Thymus (tissue), 11 donors: ENCODE data around the gene ATP2C2. TPM values are rescaled to one million over a fixed set of nuclear protein-coding genes. Genes with fewer than 3 reads are reported as not detected.

Experiments used
- DNase-seq, 9 donors: peaks; one replicate each; pipeline ENCODE4 v3.0.0-alpha.2; 2013; ENCODE audit warnings: low spot score in 9 of 9, low read depth in 6 of 9, missing footprints in 1 of 9
- H3K27ac ChIP-seq, 2 donors: one replicate each; pipeline ENCODE4 v1.5.1; 2013; ENCODE audit warnings: control low read depth in 1 of 2, low read depth in 1 of 2, low read length in 1 of 2, mild to moderate bottlenecking in 1 of 2, moderate library complexity in 1 of 2
- H3K27me3 ChIP-seq, 2 donors: one replicate each; pipeline ENCODE4 v1.5.1; 2013; ENCODE audit warnings: low read length in 1 of 2; ENCODE audit not compliant: control insufficient read depth in 2 of 2, insufficient read depth in 1 of 2
- H3K36me3 ChIP-seq, 2 donors: one replicate each; pipeline ENCODE4 v1.5.1; 2013; ENCODE audit warnings: low read length in 1 of 2, mild to moderate bottlenecking in 1 of 2, moderate library complexity in 1 of 2; ENCODE audit not compliant: control insufficient read depth in 2 of 2, insufficient read depth in 2 of 2
- H3K4me1 ChIP-seq, 2 donors: one replicate each; pipeline ENCODE4 v1.5.1; 2013; ENCODE audit warnings: low read length in 2 of 2; ENCODE audit not compliant: control insufficient read depth in 2 of 2, insufficient read depth in 2 of 2
- H3K4me3 ChIP-seq, 2 donors: one replicate each; pipeline ENCODE4 v1.5.1; 2013; ENCODE audit warnings: low read length in 2 of 2, control low read depth in 1 of 2, mild to moderate bottlenecking in 1 of 2
- H3K9me3 ChIP-seq, 2 donors: one replicate each; pipeline ENCODE4 v1.5.1; 2013; ENCODE audit warnings: low read length in 1 of 2, mild to moderate bottlenecking in 1 of 2; ENCODE audit not compliant: control insufficient read depth in 2 of 2, insufficient read depth in 1 of 2
- WGBS: extraction: QIAGEN DNeasy Blood & Tissue Kit; methylation state at CpG from one replicate; pipeline ENCODE4 v1.1.7; 2013; 5-methylcytosine and 5-hydroxymethylcytosine counted together
- polyA plus RNA-seq: library from polyadenylated mRNA; stranded (reverse); fragments of 200-250 nt; gene quantifications from one replicate; pipeline ENCODE4 v1.2.3, GENCODE V29; 2013
- total RNA-seq: library from RNA; stranded (reverse); fragments of 120-200 nt; gene quantifications from one replicate; pipeline ENCODE4 v1.2.4, GENCODE V29; 2013
- donor health status: healthy.

The ATP2C2 gene
- total and polyA plus RNA-seq, 2 donors: 0.38 to 0.94 TPM

DNA sequence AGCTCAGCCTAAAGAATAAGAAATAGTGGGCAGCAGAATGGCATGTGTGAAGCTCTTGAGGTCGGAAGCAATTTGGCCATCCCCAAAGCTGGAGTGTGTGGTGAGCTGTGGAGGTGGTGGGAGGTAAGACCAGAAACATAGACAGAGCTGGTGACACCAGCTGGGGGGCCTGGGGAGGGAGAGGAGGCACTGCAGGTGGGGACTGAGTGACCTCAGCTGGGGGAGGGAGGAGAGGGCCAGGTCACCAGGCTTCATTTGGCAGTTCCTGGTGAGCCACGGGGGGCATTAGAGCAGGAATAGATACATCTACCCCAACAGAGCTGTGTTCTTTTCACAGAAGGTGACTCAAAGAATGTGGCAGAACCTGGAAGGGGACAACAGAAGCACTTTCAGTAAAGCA lies 41.8 kb upstream of the ATP2C2 start:
- Histone ChIP-seq H3K36me3 (no peaks in the 10 kb centered on the region), H3K27me3 (no peaks in the 10 kb centered on the region), H3K27ac (no peak overlapping the region), H3K4me3 (no peak overlapping the region), H3K4me1 (no peaks in the 10 kb centered on the region), H3K9me3 (no peaks in the 10 kb centered on the region)
- no peak for DNase-seq
- WGBS: 91% methylated on average over 2 of the region's 2 CpGs

DNA sequence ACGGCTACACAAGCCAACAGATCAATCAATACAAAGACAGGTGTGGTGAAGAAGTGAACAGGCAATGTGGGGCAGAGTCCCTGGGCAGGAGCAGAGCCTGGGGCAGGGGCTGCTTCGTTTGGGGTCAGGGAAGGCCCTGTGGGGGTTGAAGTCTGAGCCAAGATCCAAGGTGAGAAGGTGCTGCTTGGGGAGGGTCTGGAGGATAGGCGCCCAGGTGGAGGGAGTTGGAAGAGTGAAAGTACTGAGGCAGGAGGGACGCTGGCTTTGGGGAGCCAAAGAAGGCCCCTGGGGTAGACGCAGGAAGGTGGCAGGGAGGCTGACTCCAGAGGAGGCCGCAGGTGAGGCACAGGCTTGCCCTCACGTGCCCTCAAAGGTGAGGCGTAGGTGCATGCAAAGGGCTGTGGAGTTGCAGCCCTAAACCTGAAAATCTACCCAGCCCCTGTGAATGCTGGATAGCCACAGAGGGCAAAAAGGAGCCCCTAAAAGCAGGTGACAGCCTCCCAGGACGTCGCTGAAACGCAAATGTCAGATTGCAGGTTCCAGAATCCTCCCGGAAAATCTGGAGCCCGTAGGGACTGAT lies 40.3 kb upstream of the ATP2C2 start:
- H3K9me3 ChIP-seq: no peaks in the 10 kb centered on the region
- H3K27me3 ChIP-seq: no peaks in the 10 kb centered on the region
- no peaks in the 10 kb centered on the region for H3K36me3 ChIP-seq
- no peak for DNase-seq
- no peak overlapping the region for H3K27ac ChIP-seq
- no peaks in the 10 kb centered on the region for H3K4me1 ChIP-seq
- 93% methylated on average over 13 of the region's 13 CpGs for WGBS
- no peak overlapping the region for H3K4me3 ChIP-seq

- 95% methylated on average over 8 of the region's 8 CpGs for WGBS
- H3K9me3 ChIP-seq: no peaks in the 10 kb centered on the region
- H3K27ac ChIP-seq: no peak overlapping the region
- no peak overlapping the region for H3K4me3 ChIP-seq
- no peaks in the 10 kb centered on the region for H3K27me3 ChIP-seq
- H3K4me1 ChIP-seq: no peaks in the 10 kb centered on the region
- DNase-seq: no peak
- H3K36me3 ChIP-seq: no peaks in the 10 kb centered on the region
Observed at GRCh38 chr16:84329016-84329415, 39.3 kb upstream of the ATP2C2 start.

DNA sequence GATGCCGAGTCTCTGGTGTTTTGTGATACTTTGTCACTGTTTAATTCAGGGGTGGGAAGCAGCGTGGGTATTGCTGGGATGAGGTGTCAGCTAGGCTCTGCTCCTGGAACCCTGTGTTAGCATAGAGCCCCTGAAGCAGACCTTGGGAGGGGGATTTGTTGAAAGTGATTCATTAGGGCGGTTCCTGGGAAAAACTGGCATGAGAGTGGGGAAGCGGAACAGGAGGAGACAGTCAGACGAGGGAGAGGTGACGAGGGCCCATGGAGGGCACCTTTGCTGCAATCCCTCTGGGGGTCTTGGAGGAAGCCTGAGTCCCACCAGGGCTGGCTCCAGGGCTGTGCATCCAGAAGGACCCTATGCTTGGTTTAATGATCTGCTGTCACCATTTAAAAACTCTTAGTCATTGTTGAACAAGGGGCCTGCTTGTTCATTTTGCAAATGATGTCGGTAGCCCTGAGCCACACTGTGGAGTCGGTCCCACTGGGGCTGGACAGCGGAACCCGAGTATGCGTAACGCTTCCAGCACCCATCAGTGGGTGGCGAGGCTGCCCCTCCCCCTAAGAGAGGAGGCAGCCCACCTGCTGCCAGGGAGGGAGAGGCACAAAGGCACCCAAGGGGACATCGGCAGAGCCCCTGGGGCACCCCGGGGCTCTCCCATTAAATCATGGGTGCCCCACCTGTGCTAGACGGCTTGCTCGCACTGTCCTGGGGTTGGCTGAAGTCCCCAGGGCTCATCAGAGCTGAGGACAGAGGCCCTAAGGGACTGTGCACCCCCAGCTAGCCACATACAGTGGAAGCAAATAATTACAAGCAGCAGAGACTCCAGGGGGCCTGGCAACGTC lies 38.3 kb upstream of the ATP2C2 start:
- H3K4me3 ChIP-seq: no peak overlapping the region
- WGBS: 91% methylated on average over 18 of the region's 18 CpGs
- no peaks in the 10 kb centered on the region for H3K27me3 ChIP-seq
- no peak overlapping the region for H3K27ac ChIP-seq
- no peak for DNase-seq
- no peaks in the 10 kb centered on the region for H3K36me3 ChIP-seq
- no peaks in the 10 kb centered on the region for H3K9me3 ChIP-seq
- H3K4me1 ChIP-seq: no peaks in the 10 kb centered on the region

GRCh38 chr16:84330685-84331050 lies 37.7 kb upstream of the ATP2C2 start:
- no peak overlapping the region for H3K27ac ChIP-seq
- DNase-seq: no peak
- 97% methylated on average over 5 of the region's 5 CpGs for WGBS
- no peaks in the 10 kb centered on the region for H3K36me3 ChIP-seq
- H3K4me3 ChIP-seq: no peak overlapping the region
- no peaks in the 10 kb centered on the region for H3K27me3 ChIP-seq
- H3K4me1 ChIP-seq: no peaks in the 10 kb centered on the region
- H3K9me3 ChIP-seq: no peaks in the 10 kb centered on the region

- no peak for DNase-seq
- Histone ChIP-seq H3K4me1 (no peaks in the 10 kb centered on the region), H3K9me3 (no peaks in the 10 kb centered on the region), H3K4me3 (no peak overlapping the region), H3K36me3 (no peaks in the 10 kb centered on the region), H3K27me3 (no peaks in the 10 kb centered on the region), H3K27ac (no peak overlapping the region)
- WGBS: 93% methylated on average over 17 of the region's 17 CpGs
Observed at GRCh38 chr16:84331998-84332780, 36.1 kb upstream of the ATP2C2 start.

DNA sequence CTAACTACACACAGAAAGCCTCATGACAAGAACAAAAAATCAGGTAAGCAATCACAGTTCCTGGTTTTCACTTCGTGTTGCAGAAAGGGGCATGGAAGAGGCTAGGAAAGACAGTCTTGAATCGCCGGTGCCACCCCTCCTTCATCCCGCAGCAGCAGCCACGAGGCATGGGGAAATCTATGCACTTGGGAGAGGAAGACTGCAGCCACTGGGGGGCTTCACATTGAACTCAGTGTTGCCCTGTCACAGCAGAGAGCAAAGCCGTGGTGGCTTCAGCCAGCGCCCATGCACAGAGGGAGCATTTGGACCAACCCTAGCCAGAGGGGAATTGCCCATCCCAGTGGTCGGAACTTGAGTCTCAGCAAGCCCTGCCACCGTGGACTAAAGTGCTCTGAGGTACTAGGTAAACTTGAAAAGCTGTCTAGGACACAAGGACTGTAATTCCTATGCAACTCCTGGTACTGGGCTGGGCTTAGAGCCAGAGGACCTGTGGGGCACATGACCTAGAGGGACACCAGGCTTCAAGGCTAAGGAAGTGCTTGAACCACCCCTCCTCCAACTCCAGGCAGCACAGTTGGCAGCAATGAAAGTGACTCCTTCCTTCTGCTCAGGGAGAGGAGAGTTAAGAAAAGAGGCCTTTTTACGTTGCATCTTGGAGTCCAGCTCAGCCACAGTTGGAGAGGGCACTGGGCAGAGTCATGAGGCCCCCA lies 35.2 kb upstream of the ATP2C2 start:
- no peaks in the 10 kb centered on the region for H3K36me3 ChIP-seq
- H3K4me1 ChIP-seq: no peaks in the 10 kb centered on the region
- H3K9me3 ChIP-seq: no peaks in the 10 kb centered on the region
- 88% methylated on average over 10 of the region's 10 CpGs for WGBS
- H3K27ac ChIP-seq: no peak overlapping the region
- H3K27me3 ChIP-seq: no peaks in the 10 kb centered on the region
- H3K4me3 ChIP-seq: no peak overlapping the region
- no peak for DNase-seq

DNA sequence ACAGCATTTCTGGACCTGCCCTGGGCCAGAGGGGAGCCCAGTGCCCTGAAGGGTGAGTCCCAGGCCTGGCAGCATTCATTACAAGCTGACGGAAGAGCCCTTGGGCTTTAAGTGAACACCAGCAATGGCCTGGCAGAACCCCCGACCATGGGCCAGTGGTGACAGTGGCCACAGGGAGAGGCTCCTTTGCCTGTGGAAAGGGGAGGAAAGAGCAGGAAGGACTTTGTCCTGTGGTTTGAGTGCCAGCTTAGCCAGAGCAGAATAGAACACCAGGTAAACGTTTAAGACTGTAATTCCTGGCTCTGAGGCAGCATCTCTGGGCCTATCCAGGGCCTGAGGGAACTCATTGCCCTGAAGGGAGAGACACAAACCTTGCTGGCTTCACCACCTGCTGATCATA lies 34.3 kb upstream of the ATP2C2 start:
- Histone ChIP-seq H3K9me3 (no peaks in the 10 kb centered on the region), H3K36me3 (no peaks in the 10 kb centered on the region), H3K27ac (no peak overlapping the region), H3K27me3 (no peaks in the 10 kb centered on the region), H3K4me3 (no peak overlapping the region), H3K4me1 (no peaks in the 10 kb centered on the region)
- no peak for DNase-seq
- WGBS: 91% methylated on average over 3 of the region's 3 CpGs

GRCh38 chr16:84334482-84334881 lies 33.9 kb upstream of the ATP2C2 start:
- no peak overlapping the region for H3K4me3 ChIP-seq
- no peaks in the 10 kb centered on the region for H3K4me1 ChIP-seq
- peaks cover 0 to 2% of the 10 kb centered on the region in 2 donors for H3K27me3 ChIP-seq
- 98% methylated on average over 1 of the region's 1 CpG for WGBS
- H3K9me3 ChIP-seq: no peaks in the 10 kb centered on the region
- H3K27ac ChIP-seq: no peak overlapping the region
- H3K36me3 ChIP-seq: no peaks in the 10 kb centered on the region
- no peak for DNase-seq
